GM12892 (cell line): ENCODE results near the gene ANKRD36C.
A peak's percentile ranks its signal among the peaks of the same experiment; 100 is the strongest.
"Not testable (repeated sequence)": the region's sequence is repeated elsewhere in the genome, so short reads cannot be mapped to it uniquely, and the experiment has no call there.

ENCODE experiments used
- DNase-seq: peaks from one replicate; pipeline ENCODE4 v3.0.0; 2011; ENCODE audit not compliant: insufficient read length
- FAIRE-seq: peaks from 2 replicates; lab custom pipeline; 2011; peaks lifted over from hg19 to GRCh38; lab: Jason Lieb, UNC

The ANKRD36C gene

DNA sequence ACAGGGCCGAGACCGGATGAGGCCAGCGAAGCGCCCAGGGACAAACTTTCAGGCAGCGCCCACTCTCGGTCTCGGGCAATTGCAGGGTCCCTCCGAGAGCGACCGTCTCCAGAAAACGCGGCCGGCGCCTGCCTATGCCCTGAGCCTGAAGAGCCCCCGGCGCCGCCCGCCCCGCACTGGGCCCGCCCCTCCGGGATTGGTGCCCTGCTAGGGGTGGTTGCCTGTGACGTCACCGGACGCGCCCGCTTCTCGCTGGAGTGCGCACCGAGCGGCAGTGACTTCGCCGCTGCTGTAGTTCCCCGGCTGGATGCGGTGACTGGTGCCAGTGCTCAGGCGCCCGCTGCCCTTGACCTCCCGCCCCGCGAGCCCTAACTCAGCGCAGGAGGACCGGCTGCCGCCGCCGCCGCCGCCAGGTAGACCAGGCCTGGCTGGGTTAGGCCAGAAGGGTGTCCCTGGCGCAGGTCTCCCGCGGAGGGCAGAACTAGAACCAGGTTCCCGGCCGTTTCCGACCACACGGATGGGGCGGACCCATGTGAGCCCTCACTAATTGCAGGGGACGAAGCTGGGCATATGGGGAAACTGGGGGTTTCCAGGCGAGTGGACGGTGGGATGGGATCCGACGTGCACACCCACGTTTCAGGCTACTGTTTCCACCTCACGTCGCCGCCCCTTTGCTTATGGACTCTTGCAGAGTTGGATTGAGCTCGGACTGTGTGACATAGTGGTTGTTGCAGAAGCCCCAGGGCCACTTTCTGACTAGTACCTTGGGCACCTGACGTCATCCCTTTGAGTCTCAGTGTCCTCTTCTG lies 18.9 kb upstream of the ANKRD36C start:
- DNase-seq (peak; percentile 70), FAIRE-seq (peak; percentile 97)

DNA sequence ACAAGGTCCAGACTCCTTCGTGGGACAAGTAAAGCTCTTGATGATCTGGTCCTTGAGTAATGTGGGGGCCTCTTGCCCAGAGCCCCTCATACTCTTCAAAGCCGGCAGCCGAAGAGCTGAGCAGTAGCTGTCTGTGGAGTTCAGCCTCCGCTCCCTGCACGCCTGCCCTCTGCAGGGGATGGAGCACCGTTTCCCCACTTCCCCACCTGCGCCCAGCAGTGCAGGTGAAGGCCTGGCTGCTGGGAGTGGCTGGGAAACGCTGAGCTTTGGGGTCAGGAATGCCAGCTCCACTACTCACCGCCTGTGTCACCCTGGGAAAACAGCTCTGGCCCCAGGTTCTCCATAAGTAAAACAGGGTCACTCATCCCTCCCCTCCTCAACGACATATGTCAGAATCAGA lies 18.2 kb upstream of the ANKRD36C start:
- not testable (repeated sequence) for DNase-seq, FAIRE-seq

DNA sequence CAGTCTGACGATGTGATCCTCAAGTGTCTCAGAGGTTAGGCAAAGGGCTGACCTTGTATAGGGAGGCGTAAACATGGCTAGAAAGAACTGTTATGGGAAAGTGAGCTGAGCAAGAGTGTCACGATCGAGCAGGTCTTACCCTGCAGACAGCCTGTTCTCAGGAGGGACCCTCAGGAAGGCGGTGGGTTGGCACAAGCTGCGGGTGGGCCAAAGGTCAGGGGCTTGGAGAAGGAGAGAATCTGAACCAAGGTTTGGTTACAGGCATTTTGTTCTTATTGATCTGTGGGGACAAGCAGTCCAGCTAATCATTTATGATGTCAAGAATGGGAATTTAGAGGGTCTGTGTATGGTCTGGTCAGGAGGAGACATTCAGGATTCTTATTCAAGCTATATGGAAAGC lies 16.4 kb upstream of the ANKRD36C start:
- FAIRE-seq, DNase-seq: not testable (repeated sequence)

DNA sequence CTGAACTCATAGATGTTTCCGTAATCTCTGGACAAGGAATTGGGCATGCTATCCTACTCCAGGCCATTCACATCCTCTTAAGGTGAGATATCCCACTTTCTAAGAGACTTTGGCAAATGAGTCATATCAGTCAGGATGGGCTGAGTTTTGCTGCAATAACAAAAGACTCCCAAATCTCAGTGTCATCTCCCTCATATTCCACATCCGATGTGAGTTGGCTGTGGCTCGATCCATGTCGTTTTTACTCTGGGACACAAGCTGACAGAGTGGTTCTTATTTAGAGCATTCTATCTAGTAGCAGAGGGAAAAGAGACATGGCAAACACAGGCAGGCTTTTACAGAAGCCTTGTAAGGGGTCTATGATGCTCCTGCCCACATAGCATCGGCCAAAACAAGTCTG lies 14.6 kb upstream of the ANKRD36C start:
- DNase-seq, FAIRE-seq: not testable (repeated sequence)

DNA sequence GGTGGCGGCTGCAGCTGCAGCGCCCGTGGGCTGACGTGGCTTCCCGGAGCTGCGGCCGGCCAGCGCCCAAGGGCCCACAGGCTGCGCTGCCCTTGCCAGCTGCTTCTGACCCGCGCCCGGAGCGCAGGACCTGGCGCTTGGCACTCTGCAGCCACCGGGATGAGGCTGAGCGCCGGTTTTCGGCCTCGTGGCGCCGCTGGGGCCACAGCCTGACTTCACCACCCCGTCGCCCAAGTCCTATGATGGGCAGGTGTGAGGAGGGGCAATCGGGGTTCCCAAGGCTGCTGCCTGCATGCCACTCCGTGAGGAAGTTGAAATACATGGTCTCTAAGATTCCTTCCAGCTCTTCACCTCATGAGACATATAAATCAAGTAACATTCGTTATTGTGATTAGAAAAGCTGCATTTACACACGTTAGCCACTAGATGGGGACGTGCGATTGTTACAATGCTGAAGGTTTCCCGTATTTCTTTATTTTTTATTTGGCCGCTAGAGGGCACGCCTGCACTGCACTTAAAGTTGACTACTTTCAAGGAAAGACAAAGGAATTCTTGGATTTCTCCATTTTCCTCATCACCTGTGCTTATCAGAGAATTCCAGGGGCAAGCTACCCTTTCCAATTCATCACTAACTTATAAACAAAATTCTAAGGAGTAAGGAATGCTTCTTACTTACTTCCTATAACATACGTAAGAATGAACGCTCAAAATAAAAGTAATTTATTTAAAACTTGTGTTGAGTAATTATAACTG lies 1.1 kb upstream of the ANKRD36C start:
- FAIRE-seq: peak; percentile 78
- not testable (repeated sequence) for DNase-seq

DNA sequence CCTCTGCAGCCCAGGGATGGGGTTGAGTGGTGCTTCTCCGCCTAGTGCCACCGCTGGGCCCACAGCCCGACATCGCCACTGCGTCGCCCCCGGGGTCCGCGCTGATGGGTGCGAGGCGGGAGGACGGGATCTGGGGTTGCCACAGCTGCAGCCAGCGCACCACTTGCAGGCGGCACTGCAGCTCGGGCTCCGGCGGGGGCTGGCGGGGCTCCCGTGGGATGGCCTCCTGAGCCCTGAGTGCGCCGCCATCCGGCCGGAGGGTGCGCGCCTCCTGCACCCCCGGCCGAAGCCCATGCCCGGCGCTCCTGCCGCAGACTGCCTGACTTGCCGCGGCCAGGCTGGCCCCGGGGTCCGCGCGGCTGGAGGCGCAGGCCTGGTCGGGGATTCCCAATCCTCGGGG lies 478 bp upstream of the ANKRD36C start:
- not testable (repeated sequence) for DNase-seq, FAIRE-seq

DNA sequence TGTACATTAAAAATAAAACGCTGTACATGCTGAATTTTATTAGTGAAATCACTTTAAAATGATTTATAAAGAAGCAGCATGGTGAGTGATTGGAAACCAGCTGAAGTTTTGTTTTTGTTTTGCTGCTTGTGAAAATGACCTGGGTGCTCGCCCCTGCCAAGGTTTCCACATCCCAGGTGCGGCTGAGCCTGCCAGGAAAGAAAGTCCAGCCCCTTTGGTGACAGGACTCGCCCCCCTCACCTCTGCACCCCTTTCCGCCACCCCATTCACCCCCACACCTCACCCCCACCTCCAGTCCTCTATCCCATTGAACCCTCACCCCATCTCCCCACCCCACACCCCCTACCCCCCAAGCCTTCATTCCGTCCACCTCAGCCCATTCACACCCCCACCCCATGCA lies 740 bp downstream of the ANKRD36C start:
- not testable (repeated sequence) for DNase-seq, FAIRE-seq

DNA sequence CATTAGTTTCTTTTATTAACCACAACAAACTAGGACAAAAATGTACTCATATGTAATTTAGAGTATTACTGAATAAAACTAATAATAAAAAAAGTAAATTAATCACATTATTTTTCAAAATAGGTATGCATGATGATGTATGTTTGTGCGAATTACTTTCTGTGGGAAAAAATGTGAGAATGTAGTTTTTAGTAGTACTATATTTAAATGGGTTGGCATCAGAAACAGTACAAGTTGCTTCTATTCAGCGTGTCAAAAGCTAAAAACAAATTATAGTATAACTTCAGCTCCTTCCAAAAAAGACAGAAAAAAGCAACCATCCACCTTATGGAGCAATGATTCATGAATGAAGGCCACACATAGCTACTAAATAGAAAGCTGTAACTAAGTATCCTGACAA lies 40.0 kb downstream of the ANKRD36C start:
- not testable (repeated sequence) for DNase-seq, FAIRE-seq

DNA sequence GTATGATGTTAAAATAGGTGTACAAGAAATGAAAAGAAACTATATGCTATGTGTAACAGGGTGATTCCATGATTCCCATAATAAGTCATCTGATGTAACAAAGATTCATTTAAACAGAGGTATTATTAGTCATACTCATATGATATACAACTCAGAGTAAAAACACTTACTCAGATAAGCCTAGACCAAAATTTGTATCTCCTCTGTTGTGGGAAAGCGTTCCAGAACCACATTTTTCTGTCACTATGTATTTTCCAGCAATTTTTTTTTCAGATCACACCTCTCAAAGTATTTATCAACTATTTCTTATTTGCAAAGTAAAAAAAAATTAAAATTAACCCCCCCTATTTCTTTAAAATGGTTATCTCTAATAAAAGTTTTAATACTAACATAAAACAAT lies 43.6 kb downstream of the ANKRD36C start:
- DNase-seq, FAIRE-seq: not testable (repeated sequence)

DNA sequence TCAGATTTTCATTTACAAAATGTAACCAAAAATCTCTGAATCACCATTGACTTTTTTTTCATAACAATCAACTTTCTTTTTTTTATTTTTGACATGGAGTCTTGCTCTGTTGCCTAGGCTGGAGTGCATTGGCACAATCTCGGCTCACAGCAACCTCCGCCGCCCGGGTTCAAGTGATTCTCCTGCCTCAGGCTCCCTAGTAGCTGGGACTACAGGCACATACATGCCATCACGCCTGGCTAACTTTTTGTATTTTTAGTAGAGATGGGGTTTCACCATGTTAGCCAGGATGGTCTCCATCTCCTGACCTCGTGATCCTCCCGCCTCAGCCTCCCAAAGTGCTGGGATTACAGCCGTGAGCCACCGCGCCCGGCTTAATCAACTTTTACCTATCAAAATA lies 51.7 kb downstream of the ANKRD36C start:
- not testable (repeated sequence) for FAIRE-seq, DNase-seq

DNA sequence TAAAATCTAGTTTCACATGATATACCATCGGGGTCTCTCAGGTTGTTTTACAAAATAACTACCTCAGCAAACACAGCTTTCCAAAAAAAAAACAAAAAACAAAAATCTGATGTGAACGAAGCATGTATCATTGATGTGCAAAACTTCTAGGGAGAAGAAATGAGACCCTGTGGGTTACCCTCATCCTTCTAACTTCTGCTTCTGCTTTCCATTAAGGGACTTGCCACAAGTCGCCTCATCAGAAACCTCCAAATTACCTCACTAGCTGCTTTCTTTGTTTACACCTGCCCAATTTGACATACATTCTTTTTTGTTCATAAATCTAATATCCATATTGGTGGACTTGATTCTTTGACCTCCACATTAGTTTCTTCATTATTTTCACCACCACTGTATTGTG lies 60.9 kb downstream of the ANKRD36C start:
- not testable (repeated sequence) for FAIRE-seq, DNase-seq

DNA sequence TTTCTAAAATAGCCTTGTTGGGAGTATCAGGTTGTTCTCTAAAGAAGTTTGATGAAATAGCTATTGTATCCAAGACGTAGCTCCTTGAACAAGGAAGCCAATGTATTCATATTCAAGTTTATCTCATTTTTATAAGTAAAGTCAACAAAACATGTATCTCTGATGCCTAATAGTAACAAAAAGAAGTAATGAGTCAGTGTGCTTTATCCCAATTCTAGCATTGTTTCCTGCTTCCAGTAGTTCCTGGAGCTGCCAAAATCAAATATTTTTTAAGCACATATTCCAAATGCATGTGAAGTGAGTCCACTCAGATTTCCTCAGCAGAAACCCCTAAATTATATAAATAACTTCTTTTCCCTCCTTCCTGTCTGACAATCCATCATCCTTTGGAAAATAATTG lies 74.6 kb downstream of the ANKRD36C start:
- not testable (repeated sequence) for FAIRE-seq, DNase-seq

DNA sequence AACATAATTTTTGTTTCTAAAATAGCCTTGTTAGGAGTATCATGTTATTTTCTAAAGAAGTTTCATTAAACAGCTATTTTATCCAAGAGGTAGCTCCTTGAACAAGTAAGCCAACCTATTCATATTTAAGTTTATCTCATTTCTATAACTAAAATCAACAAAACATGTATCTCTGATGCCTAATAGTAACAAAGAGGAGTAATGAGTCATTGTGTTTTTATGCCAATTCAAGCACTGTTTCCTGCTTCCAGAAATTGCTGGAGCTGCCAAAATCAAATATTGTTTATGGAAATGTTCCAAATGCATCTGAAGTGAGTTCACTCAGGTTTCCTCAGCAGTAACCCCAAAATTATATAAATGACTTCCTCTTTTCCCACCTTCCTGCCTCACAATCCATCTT lies 76.5 kb downstream of the ANKRD36C start:
- not testable (repeated sequence) for FAIRE-seq, DNase-seq

DNA sequence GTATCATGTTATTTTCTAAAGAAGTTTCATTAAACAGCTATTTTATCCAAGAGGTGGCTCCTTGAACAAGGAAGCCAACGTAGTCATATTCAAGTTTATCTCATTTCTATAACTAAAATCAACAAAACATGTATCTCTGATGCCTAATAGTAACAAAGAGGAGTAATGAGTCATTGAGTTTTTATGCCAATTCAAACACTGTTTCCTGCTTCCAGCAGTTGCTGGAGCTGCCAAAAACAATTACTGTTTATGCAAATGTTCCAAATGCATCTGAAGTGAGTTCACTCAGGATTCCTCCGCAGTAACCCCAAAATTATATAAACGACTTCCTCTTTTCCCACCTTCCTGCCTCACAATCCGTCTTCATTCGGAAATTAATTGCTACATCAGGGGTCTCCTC lies 80.2 kb downstream of the ANKRD36C start:
- DNase-seq, FAIRE-seq: not testable (repeated sequence)

DNA sequence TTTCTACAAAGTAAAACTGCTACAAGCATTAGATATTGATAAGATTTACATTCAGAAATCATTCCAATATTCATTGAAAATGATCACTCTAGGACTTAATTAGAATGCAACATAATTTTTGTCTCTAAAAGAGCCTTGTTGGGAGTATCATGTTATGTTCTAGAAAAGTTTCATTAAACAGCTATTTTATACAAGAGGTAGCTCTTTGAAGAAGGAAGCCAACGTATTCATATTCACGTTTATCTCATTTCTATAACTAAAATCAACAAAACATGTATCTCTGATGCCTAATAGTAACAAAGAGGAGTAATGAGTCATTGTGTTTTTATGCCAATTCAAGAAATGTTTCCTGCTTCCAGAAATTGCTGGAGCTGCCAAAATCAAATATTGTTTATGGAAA lies 97.2 kb downstream of the ANKRD36C start:
- FAIRE-seq, DNase-seq: not testable (repeated sequence)

DNA sequence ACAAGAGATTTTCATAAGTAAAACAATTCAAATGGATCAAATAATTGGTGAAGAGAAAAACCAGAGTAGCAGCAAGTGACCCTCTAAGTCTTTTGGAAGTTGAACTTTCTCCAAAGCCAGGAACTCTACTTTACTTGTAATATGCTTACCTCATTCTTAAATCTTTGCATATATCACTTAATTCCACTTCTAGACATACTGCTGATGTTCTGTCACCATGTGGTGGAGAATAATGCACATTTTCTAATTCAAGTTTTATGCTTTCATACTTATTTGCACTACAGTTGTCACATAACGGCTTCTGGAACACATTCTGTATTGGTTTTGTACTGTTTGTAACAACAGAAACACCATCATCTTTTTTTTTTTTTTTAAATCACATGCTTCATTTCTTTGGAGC lies 123.7 kb downstream of the ANKRD36C start:
- not testable (repeated sequence) for DNase-seq, FAIRE-seq

DNA sequence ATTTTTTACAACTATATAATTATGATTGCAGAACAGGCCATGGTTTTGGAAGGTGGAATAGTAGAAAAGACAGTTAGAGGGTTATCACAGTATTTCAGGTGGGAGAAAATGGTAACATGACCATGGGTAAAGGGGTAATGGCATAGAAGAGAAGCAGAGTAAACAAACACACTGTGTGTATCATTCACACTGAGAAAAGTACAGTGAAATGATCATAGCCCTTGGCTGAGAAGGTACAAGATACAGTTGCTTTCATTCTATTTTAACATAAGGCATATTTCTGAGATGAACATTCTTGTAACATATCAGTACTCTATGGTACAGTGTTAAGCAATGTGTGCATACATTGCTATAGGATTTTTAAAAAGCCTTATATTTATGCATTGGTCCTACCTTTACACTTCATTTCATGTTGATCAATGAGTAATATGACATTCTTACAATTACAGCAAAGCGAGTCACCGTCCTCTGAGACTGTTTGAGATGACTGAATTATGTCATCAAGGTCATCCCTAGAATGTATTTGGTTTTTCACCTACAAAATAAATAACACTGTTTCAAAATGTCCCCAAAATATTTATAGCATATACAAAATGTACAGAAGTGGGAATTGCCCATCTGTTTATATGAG lies 124.5 kb downstream of the ANKRD36C start:
- not testable (repeated sequence) for DNase-seq, FAIRE-seq

DNA sequence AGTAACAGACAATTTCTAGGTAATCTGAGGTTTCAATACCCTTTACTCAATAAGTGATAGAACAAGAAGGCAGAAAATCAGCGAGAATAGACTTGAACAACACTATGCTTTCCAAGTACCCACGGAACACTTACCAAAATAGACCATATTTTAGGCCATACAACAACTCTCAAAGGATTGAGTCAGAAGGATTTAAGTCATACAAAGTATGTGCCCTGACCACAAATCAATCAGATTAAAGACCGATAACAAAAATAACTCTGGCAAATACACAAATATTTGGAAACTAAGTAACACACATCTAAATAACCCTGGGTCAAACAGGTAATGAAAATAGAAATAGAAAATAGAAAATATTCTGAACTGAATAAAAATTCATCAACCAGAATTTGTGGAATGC lies 129.5 kb downstream of the ANKRD36C start:
- not testable (repeated sequence) for FAIRE-seq, DNase-seq
